ENCODE results near the gene ADPRM. TPM values are rescaled to one million over a fixed set of nuclear protein-coding genes. Genes with fewer than 3 reads are reported as not detected.
"Not testable (repeated sequence)": the region's sequence is repeated elsewhere in the genome, so short reads cannot be mapped to it uniquely, and the experiment has no call there.

Gene ADPRM
- total and polyA plus RNA-seq, 12 donors = 3.5 to 7.3 (median 4.6) TPM

- peak within 1 kb of the TSS; percentile 65 to 88 (median 77) for H3K4me3 ChIP-seq
- H3K4me1 ChIP-seq = peaks cover 0 to 13% (median 5%) of the 10 kb centered on the region in 9 donors
- 1% methylated on average over 77 to 79 of the region's 79 CpGs for WGBS, 2 donors
- ATAC-seq = peak; percentile 96 to 98 (median 97)
- no peaks in the 10 kb centered on the region for H3K27me3 ChIP-seq
- intact Hi-C loops (cut with DNase I) = loop anchor here in 1 of 10 donors (2.0 kb wide), 1 partner anchor 33 kb away; the partner anchor contains the start of genes ADPRM and SCO1
- no peak for TF ChIP-seq CTCF (IDR thresholded peaks at IDR 0.05)
- DNase-seq = peak; percentile 73 to 86
- H3K27ac ChIP-seq = peak within 1 kb of the TSS; percentile 87 to 98 (median 93)
- peaks cover 0 to 27% (median 0%) of the 10 kb centered on the region in 9 donors for H3K36me3 ChIP-seq
- H3K9me3 ChIP-seq = no peaks in the 10 kb centered on the region
Observed at GRCh38 chr17:10729334-10730193, 32.2 kb downstream of the ADPRM start, which contains the start of gene TMEM220. Gene TMEM220, minus strand, starts transcription at chr17:10730023. Its CDS starts 172 bp downstream, at chr17:10729851.

GRCh38 chr17:10730247-10730646 lies 32.9 kb downstream of the ADPRM start:
- Histone ChIP-seq H3K36me3 (peaks cover 0 to 20% (median 0%) of the 10 kb centered on the region in 9 donors), H3K4me3 (peak overlapping the region; percentile 65 to 88 (median 77)), H3K27ac (peak overlapping the region; percentile 87 to 98 (median 93)), H3K4me1 (peaks cover 0 to 13% (median 5%) of the 10 kb centered on the region in 9 donors)
- H3K27me3 ChIP-seq; intact Hi-C loops (cut with DNase I); DNase-seq; H3K9me3 ChIP-seq; ATAC-seq: not testable (repeated sequence)
- 20 to 21% methylated on average over 15 of the region's 15 CpGs for WGBS, 2 donors

GRCh38 chr17:10731408-10731879 lies 34.0 kb downstream of the ADPRM start:
- WGBS, 2 donors = 97 to 98% methylated on average over 6 of the region's 6 CpGs
- H3K9me3 ChIP-seq = no peaks in the 10 kb centered on the region
- intact Hi-C loops (cut with DNase I) = no loop called here
- H3K4me3 ChIP-seq = no peak overlapping the region
- peaks cover 0 to 9% (median 0%) of the 10 kb centered on the region in 9 donors for H3K36me3 ChIP-seq
- peaks cover 0 to 13% (median 5%) of the 10 kb centered on the region in 9 donors for H3K4me1 ChIP-seq
- TF ChIP-seq CTCF (IDR thresholded peaks at IDR 0.05) = no peak
- ATAC-seq = no peak
- no peak for DNase-seq
- no peaks in the 10 kb centered on the region for H3K27me3 ChIP-seq
- H3K27ac ChIP-seq = no peak overlapping the region

- peaks cover 0 to 13% (median 5%) of the 10 kb centered on the region in 9 donors for H3K4me1 ChIP-seq
- DNase-seq; H3K27ac ChIP-seq; H3K27me3 ChIP-seq; ATAC-seq; H3K9me3 ChIP-seq; H3K4me3 ChIP-seq; intact Hi-C loops (cut with DNase I); H3K36me3 ChIP-seq: not testable (repeated sequence)
- 89 to 90% methylated on average over 6 of the region's 6 CpGs for WGBS, 2 donors
Observed at GRCh38 chr17:10732121-10732520, 34.7 kb downstream of the ADPRM start.

- no peak for DNase-seq
- intact Hi-C loops (cut with DNase I) = no loop called here
Observed at GRCh38 chr17:10733666-10734065, 36.3 kb downstream of the ADPRM start.

More at GRCh38 chr17:10733666-10734065, 36.3 kb downstream of the ADPRM start:
- no peak overlapping the region for H3K4me3 ChIP-seq
- no peaks in the 10 kb centered on the region for H3K9me3 ChIP-seq
- no peak overlapping the region for H3K27ac ChIP-seq
- TF ChIP-seq CTCF (IDR thresholded peaks at IDR 0.05) = no peak
- no peak for ATAC-seq
- peaks cover 0 to 17% (median 5%) of the 10 kb centered on the region in 9 donors for H3K4me1 ChIP-seq
- H3K36me3 ChIP-seq = no peaks in the 10 kb centered on the region
- no peaks in the 10 kb centered on the region for H3K27me3 ChIP-seq
- whole genome bisulfite sequencing, 2 donors = 92 to 93% methylated on average over 3 of the region's 3 CpGs

Measured in heart right ventricle (tissue), 16 donors.